COLO668 (cell line): ENCODE results near the gene CSNK1D.
A peak's percentile ranks its signal among the peaks of the same experiment; 100 is the strongest.

Experiments used
- DNase-seq: peaks from one replicate; lab custom pipeline; 2025; ENCODE audit not compliant: unreplicated experiment; lab: John Stamatoyannopoulos, UW

The CSNK1D gene

DNA sequence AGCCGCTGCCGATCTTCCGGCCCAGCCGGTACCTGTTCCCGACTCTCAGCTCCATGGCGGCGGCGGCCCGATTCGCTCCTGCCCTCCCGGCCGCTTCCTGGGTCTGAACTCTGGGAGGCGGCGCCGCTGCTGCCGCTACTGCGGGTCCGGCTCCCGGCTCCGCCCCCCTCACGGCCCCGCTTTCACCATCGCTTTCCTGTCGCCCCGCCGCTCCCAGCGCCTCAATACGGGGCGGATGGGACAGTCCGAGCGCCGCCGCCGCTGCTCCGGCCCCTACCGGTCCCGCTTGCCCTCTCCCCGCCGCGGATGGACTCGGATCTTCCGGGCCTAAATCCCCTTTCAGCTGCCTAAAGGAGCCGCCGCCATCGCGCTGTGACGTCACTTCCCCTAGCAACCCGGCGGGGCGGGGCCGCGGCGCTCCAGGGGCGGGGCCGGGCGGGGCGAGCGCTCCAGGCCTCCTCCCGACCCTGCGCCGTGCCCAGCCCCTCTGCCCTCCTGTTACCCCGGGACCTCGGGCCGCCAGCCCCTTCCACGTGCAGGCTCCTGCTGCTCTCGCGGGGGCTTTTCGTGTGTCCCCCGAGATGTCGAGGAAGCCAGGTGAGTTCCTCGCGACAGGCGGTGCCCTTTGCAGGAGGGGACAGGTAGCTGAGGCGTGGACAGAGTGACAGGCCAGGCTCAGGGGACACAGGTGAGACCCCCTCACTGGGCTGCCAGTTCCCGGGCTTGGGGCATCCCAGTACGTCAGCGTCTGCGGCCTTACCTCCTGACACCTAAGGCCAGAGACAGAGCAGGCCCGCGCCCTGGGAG, at the start of gene CSNK1D:
CSNK1D (minus strand) TSS at position 374 of the 807 bp plus-strand sequence; CDS start at position 55, 319 bp downstream.
- peak; percentile 88 for DNase-seq

- DNase-seq = no peak
Observed at GRCh38 chr17:82322526-82323453, 49.3 kb upstream of the CSNK1D start.

DNA sequence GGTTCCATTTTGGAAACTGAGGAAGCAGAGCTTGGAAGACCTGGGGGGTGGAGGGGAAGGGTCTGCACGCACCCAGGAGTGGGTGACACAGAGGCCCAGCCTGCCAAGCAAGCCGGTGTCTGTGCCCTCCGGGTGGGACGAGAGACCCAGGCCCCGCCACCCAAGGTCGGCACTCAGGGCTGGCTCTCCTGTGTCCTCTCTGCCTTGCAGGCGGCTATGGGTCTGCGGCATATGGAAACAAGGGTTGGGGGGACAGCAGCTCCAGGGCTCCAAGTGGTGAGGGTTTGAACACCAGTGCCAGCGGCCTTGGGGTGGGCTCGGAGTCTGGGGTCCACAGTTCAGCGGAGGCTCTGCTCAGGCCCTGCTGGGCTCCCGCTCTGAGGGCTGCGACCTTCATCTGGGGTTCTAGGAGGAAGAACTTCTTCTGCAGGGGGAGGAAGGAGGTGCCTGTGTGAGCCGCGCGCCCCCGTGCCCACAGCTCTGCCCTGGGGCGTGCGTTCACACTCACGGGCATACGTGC, 48.5 kb upstream of the CSNK1D start:
- no peak for DNase-seq

DNA sequence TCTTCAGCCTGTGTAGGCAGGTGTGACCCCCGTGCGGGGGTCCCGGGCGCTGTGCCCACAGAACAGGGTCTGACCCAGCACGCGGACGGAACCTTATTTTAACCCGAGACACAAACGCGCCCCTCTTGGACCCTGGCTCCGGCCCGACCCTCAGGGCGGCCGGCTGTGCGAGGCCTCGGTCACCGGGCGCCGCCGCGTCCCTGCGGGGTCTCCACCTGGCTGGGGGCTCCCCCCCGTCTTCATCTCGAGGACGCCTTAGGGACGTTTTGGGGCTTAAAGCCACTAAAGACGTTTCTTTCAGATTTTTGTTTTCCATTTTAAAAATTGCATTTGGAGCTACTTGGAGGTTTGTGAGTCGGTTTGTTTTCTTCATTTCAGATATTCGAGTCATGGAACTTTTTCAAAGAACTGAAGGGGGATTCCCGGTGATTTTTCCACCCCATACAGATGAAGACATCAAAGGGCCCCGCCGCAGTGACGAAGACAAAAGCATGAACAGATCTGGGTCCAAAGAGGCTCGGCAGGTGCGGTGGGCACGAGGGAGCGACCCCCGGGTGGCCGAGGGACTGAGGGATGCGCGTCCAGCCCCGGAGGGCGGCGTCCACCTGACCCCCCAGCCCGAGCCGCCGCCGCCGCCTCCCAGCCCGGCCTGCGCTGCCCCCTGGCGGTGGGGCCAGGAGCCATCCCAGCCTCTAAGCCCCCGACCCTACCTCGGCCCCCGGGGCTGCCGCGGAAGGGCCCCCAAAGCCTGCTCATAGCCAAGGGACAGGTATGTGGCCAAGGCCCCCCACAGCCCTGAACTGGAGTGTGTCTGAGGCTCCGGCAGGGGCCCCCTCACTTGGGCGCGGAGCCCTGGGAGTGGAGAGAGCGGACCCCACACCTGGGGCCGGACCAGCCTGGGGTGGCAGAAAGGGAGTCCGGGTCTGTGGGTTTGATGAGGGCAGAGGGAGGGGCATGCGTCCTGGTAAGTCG, 47.7 kb upstream of the CSNK1D start:
- peak; percentile 21 for DNase-seq

GRCh38 chr17:82320140-82320840, 46.8 kb upstream of the CSNK1D start:
- DNase-seq = no peak

DNA sequence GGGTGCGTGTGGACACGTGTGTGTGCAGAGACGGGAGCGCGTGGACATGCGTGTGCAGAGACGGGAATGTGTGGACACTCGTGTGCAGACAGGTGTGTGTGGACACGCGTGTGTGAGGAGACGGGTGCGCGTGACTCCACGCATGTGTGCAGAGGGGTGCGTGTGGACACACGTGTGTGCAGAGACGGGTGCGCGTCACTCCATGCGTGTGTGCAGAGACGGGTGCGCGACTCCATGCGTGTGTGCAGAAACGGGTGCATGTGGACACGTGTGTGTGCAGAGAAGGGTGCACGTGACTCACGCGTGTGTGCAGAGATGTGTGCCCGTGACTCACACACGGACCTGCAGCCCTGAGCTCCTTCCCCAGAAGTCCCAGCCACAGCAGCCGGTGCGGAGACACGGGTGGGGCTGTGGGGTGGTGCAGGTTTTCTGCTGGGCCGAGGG, 46.1 kb upstream of the CSNK1D start:
- no peak for DNase-seq

DNA sequence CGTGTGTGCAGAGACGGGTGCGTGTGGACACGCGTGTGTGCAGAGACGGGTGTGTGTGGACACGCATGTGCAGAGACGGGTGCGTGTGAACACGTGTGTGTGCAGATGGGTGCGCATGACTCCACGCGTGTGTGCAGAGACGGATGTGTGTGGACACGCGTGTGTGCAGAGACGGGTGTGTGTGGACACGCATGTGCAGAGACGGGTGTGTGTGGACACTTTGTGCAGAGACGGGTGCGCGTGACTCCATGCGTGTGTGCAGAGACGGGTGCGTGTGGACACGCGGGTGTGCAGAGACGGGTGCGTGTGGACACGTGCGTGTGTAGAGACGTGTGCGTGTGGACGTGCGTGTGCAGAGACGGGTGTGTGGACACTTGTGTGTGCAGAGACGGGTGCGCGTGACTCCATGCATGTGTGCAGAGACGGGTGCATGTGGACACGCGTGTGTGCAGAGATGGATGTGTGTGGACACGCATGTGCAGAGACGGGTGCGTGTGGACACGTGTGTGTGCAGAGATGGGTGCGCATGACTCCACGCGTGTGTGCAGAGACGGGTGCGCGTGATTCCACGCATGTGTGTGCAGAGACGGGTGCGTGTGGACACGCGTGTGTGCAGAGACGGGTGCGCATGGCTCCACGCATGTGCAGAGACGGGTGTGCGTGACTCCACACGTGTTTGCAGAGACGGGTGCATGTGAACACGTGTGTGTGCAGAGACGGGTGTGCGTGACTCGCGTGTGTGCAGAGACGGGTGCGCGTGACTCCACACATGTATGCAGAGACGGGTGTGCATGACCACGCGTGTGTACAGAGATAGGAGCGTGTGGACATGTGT, 45.5 kb upstream of the CSNK1D start:
- no peak for DNase-seq

DNA sequence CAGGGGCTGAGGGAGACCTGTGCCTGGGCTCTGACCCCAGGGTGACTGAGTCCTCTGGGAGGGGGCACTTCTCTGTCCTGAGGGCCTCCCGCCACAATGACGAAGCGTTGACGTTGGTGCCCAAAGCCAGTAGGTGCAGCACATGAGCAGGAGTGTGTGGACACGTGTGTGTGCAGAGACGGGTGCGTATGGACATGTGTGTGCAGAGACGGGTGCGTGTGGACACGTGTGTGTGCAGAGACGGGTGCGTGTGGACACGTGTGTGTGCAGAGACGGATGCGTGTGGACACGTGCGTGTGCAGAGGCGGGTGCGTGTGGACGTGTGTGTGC, 44.6 kb upstream of the CSNK1D start:
- DNase-seq = no peak

- no peak for DNase-seq
Observed at GRCh38 chr17:82317394-82318168, 44.1 kb upstream of the CSNK1D start, which contains the start of gene CD7. Gene CD7 (minus strand): TSS chr17:82317608. CDS start chr17:82317495, 113 bp downstream.

- no peak for DNase-seq
Observed at GRCh38 chr17:82316651-82317393, 43.3 kb upstream of the CSNK1D start.

GRCh38 chr17:82315703-82316358, 42.3 kb upstream of the CSNK1D start:
- DNase-seq = no peak

DNA sequence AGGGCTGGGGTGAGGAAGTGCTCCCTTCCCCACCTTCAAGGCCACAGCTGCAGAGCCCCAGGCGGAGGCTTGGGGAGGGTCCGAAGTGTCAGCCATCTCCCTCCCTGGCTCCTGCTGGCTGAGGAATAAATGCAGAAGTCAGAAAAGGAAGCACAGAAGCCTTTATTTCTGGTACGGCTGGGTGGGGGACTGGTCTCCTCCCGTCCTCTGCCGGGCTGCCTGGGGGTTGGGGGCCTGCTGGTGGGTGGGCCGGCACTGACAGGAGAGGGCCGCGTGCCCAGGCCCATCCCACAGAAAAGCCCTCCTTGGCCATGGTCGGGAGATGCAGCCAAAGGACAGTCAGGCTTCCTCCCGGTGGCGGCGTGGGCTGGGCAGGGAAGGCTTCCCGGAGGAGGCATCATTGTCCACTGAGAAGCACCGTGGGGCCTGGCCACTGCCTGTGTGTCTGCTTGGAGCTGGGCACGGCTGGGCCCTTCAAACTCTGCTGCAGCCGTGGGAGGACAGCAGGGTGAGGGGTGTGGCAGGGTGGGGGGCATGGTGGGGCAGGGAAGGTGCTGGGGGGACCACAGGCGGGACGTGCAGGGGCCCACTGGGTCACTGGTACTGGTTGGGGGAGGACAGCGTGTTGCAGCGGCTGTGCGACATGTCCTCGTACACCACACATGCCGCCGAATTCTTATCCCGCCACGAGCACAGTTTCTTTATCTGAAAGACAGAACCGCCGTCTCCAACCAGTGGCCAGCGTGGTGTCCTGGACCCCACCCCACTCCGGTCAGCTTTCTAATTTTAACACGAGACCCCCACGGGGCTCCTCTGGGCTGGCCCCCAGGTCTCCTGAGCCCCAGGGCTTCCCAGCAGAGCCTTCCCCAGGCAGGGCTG, 41.5 kb upstream of the CSNK1D start:
- no peak for DNase-seq

DNA sequence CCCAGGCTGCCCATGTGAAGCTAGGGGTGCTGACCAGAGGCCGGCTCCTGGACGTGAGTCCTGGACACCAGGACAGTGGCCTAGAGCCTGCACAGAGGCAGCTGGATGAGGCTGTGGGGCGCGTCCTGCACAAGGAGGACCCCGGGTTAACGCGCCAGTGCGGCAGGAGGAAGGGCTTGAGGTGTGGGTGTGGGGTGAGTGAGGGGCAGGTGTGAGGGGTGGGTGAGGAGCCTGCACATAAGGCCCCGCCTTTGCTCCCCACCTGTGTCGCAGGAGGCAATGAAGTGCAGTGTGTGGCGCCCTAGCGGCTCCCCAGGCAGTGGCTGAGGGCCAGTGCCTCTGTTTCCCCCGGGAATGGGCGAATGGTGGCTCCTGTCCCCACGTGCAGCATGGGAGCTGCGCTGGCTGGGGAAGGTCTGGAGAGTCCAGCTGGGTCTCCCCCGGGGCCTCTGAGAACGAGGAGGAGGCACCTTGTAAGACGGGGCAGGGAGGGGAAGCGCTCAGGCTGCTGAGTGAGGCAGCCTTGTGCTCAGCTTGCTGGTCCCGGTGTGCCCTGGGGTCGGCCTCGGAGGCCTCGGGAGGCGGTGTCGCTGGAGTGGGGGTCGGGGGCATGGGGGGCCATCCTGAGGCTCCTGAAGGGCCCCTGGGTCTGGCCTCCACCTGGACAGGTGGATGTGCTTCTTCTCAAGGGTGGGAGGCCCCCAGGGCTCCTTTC, 40.7 kb upstream of the CSNK1D start:
- DNase-seq = no peak

GRCh38 chr17:82313195-82314011, 39.9 kb upstream of the CSNK1D start:
- DNase-seq = no peak

DNA sequence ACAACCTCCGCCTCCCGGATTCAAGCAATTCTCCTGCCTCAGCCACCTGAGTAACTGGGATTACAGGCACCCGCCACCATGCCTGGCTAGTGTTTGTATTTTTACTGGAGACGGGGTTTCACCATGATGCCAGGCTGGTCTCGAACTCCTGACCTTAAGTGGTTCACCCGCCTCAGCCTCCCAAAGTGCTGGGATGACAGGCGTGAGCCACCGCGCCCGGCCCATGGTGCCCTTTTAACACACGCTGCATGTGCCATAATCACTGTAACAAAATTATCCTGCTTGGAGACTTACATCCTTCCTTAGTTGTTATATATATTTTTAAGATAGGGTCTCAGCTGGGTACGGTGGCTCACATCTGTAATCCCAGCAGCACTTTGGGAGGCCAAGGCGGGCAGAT, 38.5 kb upstream of the CSNK1D start:
- DNase-seq = no peak
